Measurements from ENCODE around the gene PRM1.
"Not testable (repeated sequence)": the region's sequence is repeated elsewhere in the genome, so short reads cannot be mapped to it uniquely, and the experiment has no call there.

The PRM1 gene

DNA sequence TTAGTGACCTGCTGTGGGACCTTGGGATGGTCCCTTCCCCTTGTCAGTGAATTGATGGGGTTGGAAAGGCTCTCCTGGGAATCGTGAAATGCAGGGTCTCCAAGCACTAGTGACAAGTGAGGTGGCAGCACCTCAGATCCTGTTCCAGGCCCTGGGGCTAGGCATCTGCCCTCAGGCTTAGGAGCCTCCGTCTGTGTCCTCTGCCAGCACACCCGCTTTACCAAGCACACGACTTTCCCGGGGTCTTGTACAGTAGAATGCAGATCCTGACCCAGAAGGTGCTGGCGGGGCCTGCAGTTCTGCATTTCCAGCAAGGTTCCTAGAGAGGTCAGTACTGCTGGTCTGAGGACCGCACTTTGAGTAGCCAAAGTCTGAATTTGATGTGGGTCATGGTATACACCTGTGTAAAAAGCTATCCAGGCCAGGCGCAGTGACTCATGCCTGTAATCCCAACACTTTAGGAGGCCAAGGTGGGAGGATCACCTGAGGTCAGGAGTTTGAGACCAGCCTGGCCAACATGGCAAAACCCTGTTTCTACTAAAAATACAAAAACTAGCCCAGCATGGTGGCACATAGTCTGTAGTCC is 33.3 kb upstream of the PRM1 start:
- no peak for DNase-seq (ENCODE audit: low read depth in 2 of 2)

DNA sequence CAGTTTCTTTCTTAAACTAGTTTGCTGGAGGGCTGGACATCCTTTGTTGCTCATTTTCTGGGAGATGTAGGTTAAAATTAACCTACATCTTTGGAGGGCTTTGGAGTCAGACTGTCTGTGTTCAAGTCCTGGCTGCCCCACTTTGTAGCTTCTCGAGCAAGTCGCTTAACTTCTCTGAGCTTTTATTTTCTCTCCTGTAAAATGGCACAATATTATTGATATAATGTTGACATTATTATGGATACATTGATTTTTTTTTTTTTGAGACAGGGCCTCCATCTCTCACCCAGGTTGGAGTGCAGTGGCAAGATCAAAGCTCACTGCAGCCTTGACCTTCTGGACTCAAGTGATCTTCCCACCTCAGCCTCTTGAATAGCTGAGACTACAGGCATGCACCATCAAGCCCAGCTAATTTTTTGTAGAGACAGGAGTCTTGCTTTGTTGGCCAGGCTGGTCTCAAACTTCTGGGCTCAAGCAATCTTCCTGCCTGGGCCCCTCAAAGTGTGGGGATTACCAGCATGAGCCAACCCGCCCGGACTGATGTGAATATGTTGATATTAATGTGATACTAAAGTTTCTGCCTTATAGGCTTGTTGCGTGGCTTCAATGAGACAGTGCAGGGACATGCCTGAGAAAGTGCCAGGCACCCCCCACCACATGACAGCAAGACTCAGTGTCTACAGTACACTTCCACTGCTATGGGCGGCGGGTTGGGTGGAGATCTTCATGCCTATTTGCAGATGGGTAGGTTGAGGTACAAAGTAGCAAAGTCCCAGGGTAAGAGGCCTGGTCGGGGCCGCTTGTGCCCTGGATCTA is 32.6 kb upstream of the PRM1 start:
- DNase-seq (ENCODE audit: low read depth in 2 of 2) = no peak

DNA sequence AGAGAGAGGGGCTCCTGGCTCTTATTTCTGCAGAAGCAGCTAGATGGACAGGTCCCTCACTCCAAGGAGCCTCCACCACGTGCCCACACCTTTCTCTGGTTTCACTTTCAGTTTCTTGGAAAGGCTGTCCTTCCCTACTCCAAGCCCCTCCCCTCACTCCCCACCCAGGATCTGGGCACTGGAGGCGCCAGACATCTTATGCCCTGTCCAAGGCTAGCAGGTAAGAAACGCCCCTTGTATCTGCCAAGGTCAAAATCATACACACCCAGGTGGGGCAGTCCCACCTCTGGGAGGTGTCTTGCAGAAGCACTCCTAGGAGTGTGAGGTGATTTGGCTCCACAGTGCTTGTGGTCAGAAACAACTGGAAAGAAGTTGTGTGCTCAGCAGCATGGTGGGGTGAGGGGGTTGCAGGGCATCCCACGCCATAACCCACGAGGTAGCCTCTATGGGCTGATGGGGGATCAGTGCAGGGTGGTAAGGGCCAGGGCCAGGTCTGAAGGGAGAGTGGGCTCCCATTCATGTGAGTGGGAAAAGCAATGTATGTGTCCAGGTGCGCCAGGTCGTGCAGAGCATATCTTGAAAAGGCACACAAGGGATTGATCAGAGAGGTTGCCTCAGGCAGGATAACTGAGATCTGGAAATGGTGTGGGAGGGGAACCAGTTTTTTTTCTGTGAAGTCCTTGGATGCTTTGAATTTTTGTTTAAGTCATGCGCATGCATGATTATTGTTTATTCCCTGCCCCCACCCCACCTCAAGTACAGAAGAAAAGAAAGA is 31.8 kb upstream of the PRM1 start:
- no peak for DNase-seq (ENCODE audit: low read depth in 2 of 2)

DNA sequence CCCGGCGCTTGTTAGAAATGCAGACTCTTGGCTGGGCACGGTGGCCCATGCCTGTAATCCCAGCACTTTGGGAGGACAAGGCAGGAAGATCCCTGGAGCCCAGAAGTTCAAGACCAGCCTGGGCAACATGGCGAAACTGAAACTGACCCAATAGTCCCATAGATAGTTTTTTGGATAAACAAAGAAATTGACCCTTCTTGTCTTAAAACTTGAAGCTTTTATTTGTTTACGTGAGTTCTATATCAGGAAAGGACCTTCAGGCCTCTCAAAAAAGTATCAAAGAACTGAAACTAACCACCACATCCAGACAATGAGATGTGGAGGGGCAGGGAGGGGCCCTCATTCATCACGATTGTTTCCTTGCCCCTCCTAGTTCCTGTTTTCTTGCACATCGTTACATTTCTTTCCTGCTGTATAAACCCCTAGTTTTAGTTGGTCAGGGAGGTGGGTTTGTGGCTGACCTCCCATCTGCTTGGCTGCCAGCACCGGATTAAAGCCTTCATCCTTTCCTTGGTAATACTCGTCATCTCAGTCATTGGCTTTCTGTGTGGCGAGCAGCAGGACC is 29.9 kb upstream of the PRM1 start:
- DNase-seq (ENCODE audit: low read depth in 2 of 2) = no peak

DNA sequence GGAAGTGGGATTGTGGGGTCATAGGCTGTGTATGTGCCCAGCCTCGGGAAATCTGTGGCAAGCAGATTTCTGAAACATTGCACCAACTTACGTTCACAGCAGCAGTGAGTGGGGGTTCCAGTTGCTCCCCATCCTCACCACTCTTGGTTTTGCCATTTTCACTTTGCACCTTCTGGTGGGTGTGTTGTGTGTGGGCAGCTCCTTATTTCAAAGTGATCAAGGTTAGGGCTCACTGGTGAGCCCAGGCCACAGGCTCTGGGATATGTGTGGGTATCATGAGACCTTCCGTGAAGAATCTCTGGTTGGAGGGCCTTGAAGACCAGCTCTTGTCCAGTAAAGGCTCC is 29.5 kb upstream of the PRM1 start:
- no peak for DNase-seq (ENCODE audit: low read depth in 2 of 2)

DNA sequence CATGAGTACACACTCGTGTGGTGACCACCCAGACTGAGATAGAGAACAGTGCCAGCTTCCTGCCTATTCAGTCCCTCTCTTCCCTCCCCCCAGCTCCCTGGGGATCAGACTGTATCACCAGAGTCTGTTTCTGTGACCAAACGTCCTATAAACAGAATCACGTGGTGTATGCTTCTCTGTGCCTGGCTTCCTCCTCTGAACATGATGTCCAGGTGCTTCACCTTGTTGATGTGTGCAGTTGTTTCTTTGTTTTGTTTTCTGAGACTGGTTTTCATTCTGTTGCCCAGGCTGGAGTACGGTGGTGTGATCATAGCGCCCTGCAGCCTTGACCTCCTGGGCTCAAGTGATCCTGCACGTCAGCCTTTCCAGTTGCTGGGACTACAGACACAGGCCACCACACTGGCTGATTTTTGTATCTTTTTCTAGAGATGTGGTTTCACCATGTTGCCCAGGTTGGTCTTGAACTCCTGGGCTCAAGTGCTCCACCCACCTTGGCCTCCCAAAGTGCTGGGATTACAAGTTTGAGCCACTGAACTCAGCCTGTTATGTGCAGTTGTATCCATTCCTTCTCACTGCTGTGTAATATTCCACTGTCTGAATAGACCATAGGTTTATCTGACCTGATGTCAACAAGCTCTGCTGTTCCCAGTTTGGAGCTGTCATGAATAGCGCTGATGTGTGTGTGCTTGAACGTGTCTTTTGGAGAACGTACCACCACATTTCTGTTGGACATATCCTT is 28.9 kb upstream of the PRM1 start:
- no peak for DNase-seq (ENCODE audit: low read depth in 2 of 2)

DNA sequence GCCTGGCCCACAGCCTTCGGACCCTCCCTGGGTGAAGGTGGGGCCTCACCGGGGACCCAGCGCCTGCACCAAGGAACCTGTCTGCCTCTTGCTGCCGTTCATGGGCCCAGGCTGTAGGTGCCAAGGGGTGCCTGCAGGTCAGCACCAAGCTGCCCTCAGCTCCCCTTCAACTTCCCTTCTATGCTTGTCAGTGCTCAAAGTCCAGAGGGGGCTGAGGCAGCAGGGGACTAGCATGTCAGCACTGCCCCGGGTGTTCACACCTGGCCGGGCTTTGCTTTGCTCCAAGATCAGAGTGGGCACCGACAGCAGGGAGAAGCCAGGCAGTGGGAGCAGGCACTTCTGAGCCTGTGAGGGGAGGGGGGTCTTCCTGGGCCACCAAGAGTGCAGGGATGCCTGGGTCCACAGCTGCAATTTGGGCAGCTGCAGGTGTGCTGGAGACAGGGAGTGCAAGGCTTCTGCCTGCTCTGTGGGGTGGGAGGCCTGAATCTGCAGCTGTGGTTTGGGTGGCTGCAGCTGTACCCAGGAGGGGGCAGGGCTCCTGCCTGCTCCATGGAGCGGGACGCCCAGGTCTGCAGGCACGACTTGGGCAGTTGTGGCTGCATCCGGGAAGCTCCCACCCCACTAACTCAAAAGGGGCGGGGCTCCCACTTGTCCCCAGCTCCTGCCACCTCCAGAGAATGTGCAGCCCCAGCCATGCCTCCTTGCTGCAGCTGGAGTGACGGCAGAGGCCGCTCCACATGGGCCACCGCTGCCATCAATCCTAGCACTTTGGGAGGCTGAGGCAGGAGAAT is 27.6 kb upstream of the PRM1 start:
- DNase-seq (ENCODE audit: low read depth in 2 of 2) = no peak

DNA sequence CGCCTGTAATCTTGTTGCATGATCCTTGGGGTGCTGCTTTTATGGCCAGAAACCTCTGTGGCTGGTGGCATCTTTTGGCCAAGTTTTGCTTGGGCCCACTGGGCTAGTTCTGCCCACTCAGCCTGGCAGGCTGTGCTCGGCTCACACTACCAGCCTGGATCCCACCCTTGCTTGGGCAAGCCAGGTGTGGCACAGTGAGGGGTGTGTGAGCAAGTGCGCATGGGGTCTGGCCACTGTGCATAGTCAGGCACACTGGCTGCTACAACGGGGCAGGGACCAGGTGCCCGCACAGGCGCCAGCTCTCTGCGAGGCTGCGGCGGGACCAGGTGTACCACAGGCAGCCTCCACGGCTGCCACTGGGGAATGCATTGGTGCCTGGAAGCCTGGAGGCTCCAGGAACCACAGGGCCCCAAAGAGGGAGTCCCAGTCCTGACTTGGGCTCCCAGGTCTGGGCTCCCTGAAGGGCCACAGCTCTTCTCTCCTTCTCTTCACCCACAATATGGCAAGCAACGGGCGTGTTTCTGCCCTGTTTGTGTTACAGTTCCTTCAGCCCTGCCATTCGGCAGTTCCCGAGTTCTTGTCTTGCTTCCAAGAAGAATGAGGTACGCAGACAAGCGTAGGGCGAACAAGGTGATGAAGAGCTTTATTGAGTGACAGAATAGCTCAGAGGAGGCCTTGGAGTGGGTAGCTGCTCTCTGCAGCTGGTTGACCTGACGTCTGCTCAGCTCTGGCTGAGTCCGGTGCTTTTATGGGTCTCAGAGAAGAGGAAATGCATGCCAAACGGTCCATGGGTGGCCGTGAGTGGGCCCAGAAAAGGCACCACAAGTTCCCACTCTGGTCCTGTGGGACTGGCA is 26.7 kb upstream of the PRM1 start:
- no peak for DNase-seq (ENCODE audit: low read depth in 2 of 2)

DNA sequence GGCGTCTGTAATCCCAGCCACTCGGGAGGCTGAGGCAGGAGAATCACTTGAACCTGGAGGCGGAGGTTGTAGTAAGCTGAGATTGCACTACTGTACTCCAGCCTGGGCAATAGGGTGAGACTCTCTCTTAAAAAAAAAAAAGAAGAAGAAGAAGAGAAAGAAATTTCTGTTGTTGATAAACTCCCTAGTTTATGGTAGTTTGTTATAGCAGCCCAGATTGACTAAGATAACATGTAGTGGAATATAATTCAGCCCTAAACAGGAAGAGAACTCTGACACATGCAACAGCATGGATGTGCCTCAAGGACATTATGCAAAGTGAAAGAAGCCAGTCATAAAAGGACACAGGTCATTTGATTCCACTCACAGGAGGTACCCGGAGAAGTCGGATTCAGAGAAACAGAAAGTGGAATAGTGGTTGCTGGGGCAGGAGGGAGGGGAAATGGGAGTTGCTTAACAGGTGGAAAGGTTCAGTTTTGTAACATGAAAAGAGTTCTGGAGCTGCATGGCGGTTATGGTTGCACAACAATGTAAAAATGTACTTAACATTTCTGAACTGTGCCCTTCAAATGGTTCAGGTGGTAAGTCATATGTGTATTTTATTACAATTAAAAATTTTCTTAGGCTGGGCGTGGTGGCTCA is 26.0 kb upstream of the PRM1 start:
- no peak for DNase-seq (ENCODE audit: low read depth in 2 of 2)

DNA sequence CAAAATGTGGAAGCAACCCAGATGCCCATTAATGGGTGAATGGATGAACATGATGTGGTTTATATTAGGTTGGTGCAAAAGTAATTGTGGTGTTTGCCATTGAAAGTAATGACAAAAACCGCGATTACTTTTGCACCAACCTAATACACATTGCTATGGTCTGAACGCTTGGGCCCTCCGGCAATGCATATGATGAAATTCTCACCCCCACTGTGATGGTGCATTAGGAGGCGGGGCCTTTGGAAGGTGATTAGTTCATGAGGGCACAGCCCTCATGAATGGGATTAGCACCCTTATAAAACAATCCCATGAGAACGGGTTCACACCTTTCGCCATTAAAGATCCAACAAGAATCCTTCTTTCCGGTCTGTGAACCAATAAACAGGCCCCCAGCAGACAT is 25.3 kb upstream of the PRM1 start:
- DNase-seq (ENCODE audit: low read depth in 2 of 2) = no peak

DNA sequence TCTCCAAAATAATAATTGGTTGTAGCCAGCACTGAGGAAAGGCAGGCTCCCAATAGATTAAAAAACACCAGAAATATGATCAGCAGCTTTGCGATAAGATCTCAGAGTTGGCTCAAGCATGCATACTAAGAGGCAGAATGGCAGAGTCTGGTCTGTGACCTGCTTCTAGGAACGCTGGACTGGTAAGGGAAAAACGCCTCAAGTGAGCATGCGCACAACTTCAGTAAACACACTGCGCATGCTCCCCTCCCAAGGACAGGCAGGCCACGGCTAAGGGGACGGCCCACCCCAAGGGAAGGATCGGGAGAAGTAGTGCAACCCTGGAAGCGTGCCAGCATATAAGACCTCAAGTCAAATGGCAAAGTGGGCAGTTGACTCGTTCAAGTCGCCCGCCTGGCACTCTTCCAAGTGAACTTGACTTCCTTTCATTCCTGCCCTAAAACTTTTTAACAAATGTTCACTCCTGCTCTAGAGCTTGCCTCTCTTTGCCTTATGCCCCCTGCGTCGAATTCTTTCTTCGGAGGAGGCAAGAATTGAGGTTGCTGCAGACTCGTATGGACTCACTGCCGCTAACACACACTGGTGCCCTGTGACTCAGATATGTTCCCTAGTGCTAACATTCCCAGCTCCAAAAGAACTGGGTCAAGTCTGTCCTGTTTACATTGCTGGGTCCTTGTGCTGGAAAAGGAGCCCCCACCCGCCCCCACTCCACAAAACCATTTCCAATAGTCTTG is 22.4 kb upstream of the PRM1 start:
- no peak for DNase-seq (ENCODE audit: low read depth in 2 of 2)

DNA sequence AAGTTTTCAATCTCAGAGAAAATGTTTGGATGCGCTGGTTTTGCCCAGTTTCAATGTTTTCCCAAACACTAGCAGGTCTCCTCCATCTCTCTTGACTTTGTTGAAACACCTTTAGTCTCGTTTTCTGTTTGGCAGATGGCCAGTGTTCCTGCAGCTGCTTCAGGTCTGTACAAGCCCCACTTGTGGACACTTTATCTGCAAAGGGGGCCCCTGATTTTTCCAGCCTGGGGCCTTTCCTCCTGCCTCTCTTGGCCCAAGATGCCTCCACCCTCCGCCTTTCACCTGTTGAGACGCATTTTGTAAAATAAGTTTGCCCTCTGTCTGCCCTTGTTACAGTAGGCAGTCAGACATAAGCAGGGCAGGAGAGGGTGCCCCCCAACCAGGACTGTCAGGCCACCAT is 21.8 kb upstream of the PRM1 start:
- no peak for DNase-seq (ENCODE audit: low read depth in 2 of 2)

DNA sequence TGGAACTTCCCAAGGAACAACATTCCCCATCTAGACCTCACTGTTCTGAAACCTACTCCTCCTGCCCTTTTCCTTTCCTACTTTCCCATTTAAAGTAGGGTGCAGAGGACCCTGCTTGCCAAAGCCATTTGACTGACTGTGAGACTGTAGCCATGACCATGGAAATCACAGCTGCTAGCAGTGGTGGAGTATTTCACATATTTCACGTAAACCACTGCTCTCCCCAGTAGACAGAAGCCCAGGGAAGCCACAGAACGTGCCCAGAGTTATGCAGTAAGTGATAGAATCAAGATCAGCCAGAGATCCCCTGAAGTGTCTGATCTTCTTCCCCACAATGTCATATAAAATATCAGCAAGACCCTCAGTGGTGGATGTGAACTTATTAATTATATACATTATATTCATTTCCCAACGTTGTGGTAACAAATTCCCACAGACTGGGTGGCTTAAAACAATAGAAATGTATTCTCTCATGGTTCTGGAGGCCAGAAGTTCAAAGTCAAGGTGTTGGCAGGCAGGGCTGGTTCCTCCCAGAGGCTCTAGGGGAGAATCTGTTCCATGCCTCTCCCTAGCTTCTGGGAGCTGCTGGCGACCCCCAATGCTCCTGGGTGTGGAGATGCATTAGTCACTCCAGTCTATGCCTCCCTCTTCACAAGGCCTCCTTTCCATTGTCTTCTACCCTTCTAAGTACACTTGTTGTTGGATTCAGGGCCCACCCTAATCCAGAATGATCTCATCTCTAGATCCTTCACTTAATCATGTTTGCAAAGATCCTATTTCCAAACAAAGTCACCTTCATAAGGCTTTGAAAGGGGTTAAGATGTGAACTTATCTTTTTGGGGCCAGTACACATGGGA is 20.7 kb upstream of the PRM1 start:
- no peak for DNase-seq (ENCODE audit: low read depth in 2 of 2)

DNA sequence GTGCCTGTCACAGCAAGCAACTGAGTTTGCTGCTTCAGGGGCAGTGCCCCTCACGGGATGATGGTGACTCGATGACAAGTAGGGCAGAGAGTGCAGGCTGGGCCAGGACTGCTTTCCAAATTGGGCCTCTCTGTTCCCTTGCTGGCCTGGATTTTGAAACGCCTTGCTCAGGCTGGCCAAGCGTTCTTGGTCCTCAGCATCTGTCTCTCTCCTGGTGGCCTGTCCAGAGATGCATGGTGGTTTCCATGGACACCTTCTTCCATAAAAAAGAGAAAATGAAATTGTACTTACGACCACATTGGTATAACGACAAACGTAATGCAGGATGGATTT is 19.4 kb upstream of the PRM1 start:
- DNase-seq (ENCODE audit: low read depth in 2 of 2) = no peak

DNA sequence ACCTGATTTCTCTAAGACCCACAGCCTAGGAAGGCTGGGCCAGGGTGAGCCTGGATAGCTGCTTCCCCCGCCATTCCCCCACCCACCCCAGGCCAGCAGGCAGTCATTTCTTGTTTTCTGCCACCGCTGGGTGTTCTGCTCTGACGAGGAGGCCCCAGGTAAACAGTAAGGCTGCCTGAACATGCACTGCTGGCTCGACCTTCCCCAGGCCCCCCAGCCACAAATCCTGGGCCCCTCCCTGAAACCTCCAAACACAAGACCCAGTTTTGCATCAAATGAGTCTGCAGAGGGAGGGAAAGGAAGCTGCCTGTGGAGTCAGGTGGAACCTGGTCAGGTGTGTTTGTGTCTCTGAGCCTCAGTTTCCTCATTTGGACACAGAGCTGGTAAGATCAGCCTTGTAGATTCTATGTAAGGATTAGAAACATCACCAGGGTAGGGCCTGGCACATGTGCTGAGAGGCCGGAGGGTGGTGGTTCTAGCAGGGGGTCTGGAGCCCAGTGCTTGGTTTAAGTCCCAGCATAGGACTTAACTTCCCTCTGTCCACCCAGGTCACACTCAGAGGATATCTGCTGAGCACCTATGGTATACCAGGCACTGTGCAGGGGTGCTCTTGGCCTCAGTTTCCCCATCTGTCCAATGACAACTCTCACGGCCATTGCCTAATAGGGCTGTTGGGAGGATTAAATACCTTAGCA is 18.9 kb upstream of the PRM1 start:
- DNase-seq (ENCODE audit: low read depth in 2 of 2) = no peak

DNA sequence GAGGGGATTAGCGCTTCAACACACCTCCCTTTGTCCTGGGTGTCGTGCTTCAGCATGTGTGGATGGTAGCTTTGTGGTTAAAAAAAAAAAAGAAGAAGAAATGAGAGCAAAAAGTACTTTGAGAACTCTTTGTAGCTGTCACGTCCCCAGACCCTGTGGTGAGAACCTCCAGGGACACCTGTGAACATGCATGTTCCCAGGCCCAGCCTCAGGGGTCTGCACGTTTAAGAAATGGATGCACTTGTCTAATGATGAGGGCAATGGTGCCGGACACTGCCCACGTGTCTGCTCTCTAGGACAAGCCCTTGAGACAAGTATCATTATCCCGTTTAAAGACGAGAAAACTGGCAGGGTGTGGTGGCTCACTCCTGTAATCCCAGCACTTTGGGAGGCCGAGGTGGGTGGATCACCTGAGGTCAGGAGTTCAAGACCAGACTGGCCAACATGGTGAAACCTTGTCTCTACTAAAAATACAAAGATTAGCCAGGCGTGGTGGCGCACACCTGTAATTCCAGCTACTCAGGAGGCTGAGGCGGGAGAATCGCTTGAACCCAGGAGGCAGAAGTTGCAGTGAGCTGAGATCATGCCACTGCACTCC is 17.9 kb upstream of the PRM1 start:
- not testable (repeated sequence) for DNase-seq (ENCODE audit: low read depth in 2 of 2)

Measured in stimulated activated CD4-positive, alpha-beta T cell treated with anti-CD3 and anti-CD28 coated beads, Interleukin-15, amount 100 ng/mL, for 48 hours (primary cell).